Activated CD4-positive, alpha-beta T cell treated with anti-CD3 and anti-CD28 coated beads for 36 hours (primary cell): Measurements from ENCODE around the gene TNC. TPM values are rescaled to one million over a fixed set of nuclear protein-coding genes. Genes with fewer than 3 reads are reported as not detected.

ENCODE experiments used
- ATAC-seq: fragments of 200-7000 bp; cut with Tn5 transposase; one replicate; pipeline ENCODE4 v1.10.0; 2021; ENCODE audit warnings: mild to moderate bottlenecking, moderate library complexity
- CTCF ChIA-PET: fragments of 350-600 bp; sonication (Branson Sonifier 250); formaldehyde crosslinking; loops from one replicate; lab custom pipeline; 2021; ENCODE audit warnings: antibody characterized with exemption; lab: Charles Lee
- POLR2A ChIA-PET: fragments of 350-600 bp; sonication (Branson Sonifier 250); formaldehyde crosslinking; loops from one replicate; lab custom pipeline; 2021; ENCODE audit warnings: antibody characterized with exemption, inconsistent platforms; lab: Charles Lee
- DNase-seq: peaks from one replicate; pipeline ENCODE4 v3.0.0-alpha.2; 2020
- H3K27ac Mint-ChIP-seq: one replicate; pipeline ENCODE4 v1.8.0; 2021; ENCODE audit warnings: mixed read lengths
- H3K27me3 Mint-ChIP-seq: one replicate; pipeline ENCODE4 v1.8.0; 2021; ENCODE audit warnings: mixed read lengths
- H3K36me3 Mint-ChIP-seq: one replicate; pipeline ENCODE4 v1.8.0; 2021; ENCODE audit warnings: low read depth, mixed read lengths
- H3K4me1 Mint-ChIP-seq: one replicate; pipeline ENCODE4 v1.8.0; 2021; ENCODE audit warnings: mixed read lengths
- H3K4me3 Mint-ChIP-seq: one replicate; pipeline ENCODE4 v1.8.0; 2021; ENCODE audit warnings: mild to moderate bottlenecking, moderate library complexity, mixed read lengths
- H3K9me3 Mint-ChIP-seq: one replicate; pipeline ENCODE4 v1.8.0; 2021; ENCODE audit warnings: low read depth, mixed read lengths
- intact Hi-C, 2 experiments: fragments of 100-400 bp; cut with DNase I in 1 of 2; cut with micrococcal nuclease in 1 of 2; formaldehyde crosslinking; loops; one replicate each; pipeline versions ENCODE4 v1.14.2 to v1.15.1; 2022 to 2024; cut with DNase I, micrococcal nuclease
- total RNA-seq, 2 experiments: library from RNA; stranded (reverse); gene quantifications; one replicate each; pipeline ENCODE4 v1.2.3, GENCODE V29; 2021

The TNC gene
- total RNA-seq, 2 experiments from 2014 or later, result 0.11 to 0.90 TPM

GRCh38 chr9:115115117-115115880 is 2.7 kb downstream of the TNC start:
- CTCF ChIA-PET, result no interaction called here
- POLR2A ChIA-PET, result no interaction called here
- peaks cover 7% of the 10 kb centered on the region for H3K4me1 Mint-ChIP-seq
- no peak overlapping the region for H3K27ac Mint-ChIP-seq
- no peak overlapping the region for H3K4me3 Mint-ChIP-seq
- intact Hi-C loops, result no loop called here
- DNase-seq (no peak), ATAC-seq (no peak)
- H3K27me3 Mint-ChIP-seq, result peaks cover 54% of the 10 kb centered on the region
- no peaks in the 10 kb centered on the region for H3K36me3 Mint-ChIP-seq
- no peaks in the 10 kb centered on the region for H3K9me3 Mint-ChIP-seq

GRCh38 chr9:115114546-115114945 is 3.4 kb downstream of the TNC start:
- no peak for ATAC-seq

GRCh38 chr9:115114084-115114483 is 3.9 kb downstream of the TNC start:
- peaks cover 7% of the 10 kb centered on the region for H3K4me1 Mint-ChIP-seq
- CTCF ChIA-PET, result no interaction called here
- DNase-seq, result no peak
- no peaks in the 10 kb centered on the region for H3K9me3 Mint-ChIP-seq
- no peak overlapping the region for H3K27ac Mint-ChIP-seq
- H3K36me3 Mint-ChIP-seq, result no peaks in the 10 kb centered on the region
- no peak overlapping the region for H3K4me3 Mint-ChIP-seq
- H3K27me3 Mint-ChIP-seq, result peaks cover 49% of the 10 kb centered on the region
- no peak for ATAC-seq
- intact Hi-C loops, result loop anchor here in 1 of 2 experiments (5.0 kb wide), 1 partner anchor 773 kb away; no protein-coding TSS in a partner anchor
- POLR2A ChIA-PET, result no interaction called here

More at GRCh38 chr9:115114546-115114945, 3.4 kb downstream of the TNC start:
- ChIA-PET POLR2A (no interaction called here), CTCF (no interaction called here)
- H3K4me1 Mint-ChIP-seq, result peaks cover 7% of the 10 kb centered on the region
- peaks cover 52% of the 10 kb centered on the region for H3K27me3 Mint-ChIP-seq
- no peaks in the 10 kb centered on the region for H3K36me3 Mint-ChIP-seq
- H3K4me3 Mint-ChIP-seq, result no peak overlapping the region
- no peak overlapping the region for H3K27ac Mint-ChIP-seq
- no peaks in the 10 kb centered on the region for H3K9me3 Mint-ChIP-seq
- DNase-seq, result no peak
- intact Hi-C loops, result loop anchor here in 1 of 2 experiments (5.0 kb wide), 1 partner anchor 773 kb away; no protein-coding TSS in a partner anchor

GRCh38 chr9:115111874-115112273 is 6.1 kb downstream of the TNC start:
- DNase-seq (no peak), ATAC-seq (no peak)
- Mint-ChIP-seq H3K27me3 (peaks cover 37% of the 10 kb centered on the region), H3K4me3 (no peak overlapping the region), H3K27ac (no peak overlapping the region), H3K4me1 (peaks cover under 1% of the 10 kb centered on the region), H3K36me3 (no peaks in the 10 kb centered on the region), H3K9me3 (no peaks in the 10 kb centered on the region)
- intact Hi-C loops, result loop anchor here in 1 of 2 experiments (5.0 kb wide), 1 partner anchor 775 kb away; no protein-coding TSS in a partner anchor
- ChIA-PET CTCF (no interaction called here), POLR2A (no interaction called here)

DNA sequence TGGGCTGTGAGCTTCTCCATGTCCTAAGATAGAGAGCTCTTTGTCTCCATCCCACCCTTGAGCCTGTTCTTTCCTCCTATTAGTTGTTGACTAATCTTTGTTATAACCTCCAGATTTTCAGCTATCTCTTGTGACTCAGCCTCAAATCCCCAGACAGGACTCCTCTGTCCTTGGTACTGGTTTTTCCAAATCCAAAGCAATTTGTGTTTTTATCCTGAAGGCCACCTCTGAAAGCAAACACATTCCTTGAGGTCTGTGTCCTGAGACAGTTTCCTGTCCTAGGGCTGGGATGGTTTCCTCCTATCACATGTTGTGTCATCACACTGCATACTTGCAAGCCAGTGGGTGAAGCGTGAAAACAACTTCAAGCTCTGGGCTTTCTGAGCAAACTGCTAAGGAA is 8.5 kb downstream of the TNC start:
- ATAC-seq, result no peak
- Mint-ChIP-seq H3K36me3 (no peaks in the 10 kb centered on the region), H3K4me3 (no peak overlapping the region), H3K27ac (no peak overlapping the region), H3K27me3 (peaks cover 31% of the 10 kb centered on the region), H3K9me3 (no peaks in the 10 kb centered on the region), H3K4me1 (peaks cover 7% of the 10 kb centered on the region)
- intact Hi-C loops, result no loop called here
- ChIA-PET POLR2A (no interaction called here), CTCF (interaction anchor here (0.7 kb wide), 1 partner anchor 21 kb away, joined by 3 read pairs; no protein-coding TSS in a partner anchor)
- no peak for DNase-seq

DNA sequence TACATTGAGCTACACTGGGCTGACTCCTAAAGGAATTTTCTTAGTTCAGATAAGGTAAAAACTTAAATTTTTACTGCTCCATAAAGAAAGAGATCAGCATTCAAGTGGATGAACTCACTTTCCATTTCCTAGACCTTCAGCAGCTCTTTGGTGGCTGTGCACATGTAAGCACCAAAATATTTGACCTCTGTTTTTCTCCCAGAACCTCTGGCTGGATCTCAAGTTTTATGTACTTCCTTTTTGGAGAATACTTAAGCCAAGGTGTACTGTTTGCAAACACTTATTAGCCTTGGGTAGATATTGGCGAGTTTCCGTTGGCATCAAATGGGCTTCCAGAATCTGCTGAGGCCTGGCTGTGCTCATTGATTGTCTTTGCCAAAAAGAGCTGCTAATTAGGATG is 10.3 kb downstream of the TNC start:
- Mint-ChIP-seq H3K4me3 (no peak overlapping the region), H3K27ac (no peak overlapping the region), H3K9me3 (no peaks in the 10 kb centered on the region), H3K27me3 (peaks cover 29% of the 10 kb centered on the region), H3K4me1 (peaks cover 7% of the 10 kb centered on the region), H3K36me3 (no peaks in the 10 kb centered on the region)
- intact Hi-C loops, result no loop called here
- CTCF ChIA-PET, result interaction anchor here (0.6 to 0.7 kb wide), 2 partner anchors 185 to 232 kb away, joined by 3 to 4 read pairs; no protein-coding TSS in a partner anchor
- ATAC-seq, result no peak
- no peak for DNase-seq
- POLR2A ChIA-PET, result no interaction called here

DNA sequence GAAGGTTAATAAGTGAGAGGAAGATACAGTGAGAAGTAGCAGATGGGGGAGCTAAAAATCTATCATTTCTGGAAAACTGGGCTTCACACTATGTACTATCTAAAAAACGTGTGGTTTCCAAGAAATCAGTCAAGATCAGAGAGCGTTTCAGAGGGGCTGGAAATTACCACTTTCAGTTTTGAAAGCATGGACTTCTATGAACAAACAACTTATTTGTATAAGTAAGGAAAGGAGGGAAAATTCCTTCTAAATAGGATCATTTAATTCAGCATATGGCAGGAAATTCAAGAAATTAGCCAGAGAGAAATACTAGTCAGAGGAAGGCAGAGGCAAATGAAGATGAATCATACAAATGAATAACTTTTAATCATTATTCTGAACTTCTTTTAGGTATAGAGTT is 11.3 kb downstream of the TNC start:
- H3K36me3 Mint-ChIP-seq, result no peaks in the 10 kb centered on the region
- no peak overlapping the region for H3K27ac Mint-ChIP-seq
- CTCF ChIA-PET, result no interaction called here
- no peaks in the 10 kb centered on the region for H3K9me3 Mint-ChIP-seq
- peaks cover 7% of the 10 kb centered on the region for H3K4me1 Mint-ChIP-seq
- no peak for DNase-seq
- intact Hi-C loops, result no loop called here
- ATAC-seq, result no peak
- POLR2A ChIA-PET, result no interaction called here
- peaks cover 24% of the 10 kb centered on the region for H3K27me3 Mint-ChIP-seq
- H3K4me3 Mint-ChIP-seq, result no peak overlapping the region

DNA sequence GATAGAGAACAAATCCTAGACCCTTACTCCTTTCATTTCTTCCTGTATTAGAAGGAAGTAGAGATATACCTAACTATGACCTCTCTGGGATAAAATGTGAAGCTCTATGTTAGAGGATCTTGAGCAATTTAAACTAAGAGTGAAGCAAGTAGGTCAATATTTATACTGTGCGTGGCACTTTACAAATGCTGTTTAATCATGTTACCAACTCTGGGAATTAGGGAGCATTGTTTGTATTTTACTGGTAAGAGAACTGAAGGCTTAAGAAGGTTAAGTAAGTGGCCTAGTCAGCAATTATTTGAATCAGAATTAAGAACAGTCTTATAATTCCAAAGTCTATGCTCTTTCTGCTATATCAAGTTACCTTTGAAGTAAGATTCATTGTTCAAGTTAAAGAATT is 12.0 kb downstream of the TNC start:
- no peaks in the 10 kb centered on the region for H3K9me3 Mint-ChIP-seq
- H3K4me1 Mint-ChIP-seq, result peaks cover 7% of the 10 kb centered on the region
- no peak overlapping the region for H3K27ac Mint-ChIP-seq
- DNase-seq (no peak), ATAC-seq (no peak)
- ChIA-PET CTCF (no interaction called here), POLR2A (no interaction called here)
- no peaks in the 10 kb centered on the region for H3K36me3 Mint-ChIP-seq
- H3K27me3 Mint-ChIP-seq, result peaks cover 23% of the 10 kb centered on the region
- intact Hi-C loops, result no loop called here
- no peak overlapping the region for H3K4me3 Mint-ChIP-seq

- no peak for DNase-seq
- Mint-ChIP-seq H3K27me3 (peaks cover 17% of the 10 kb centered on the region), H3K4me1 (peaks cover 7% of the 10 kb centered on the region), H3K27ac (no peak overlapping the region), H3K4me3 (no peak overlapping the region), H3K9me3 (no peaks in the 10 kb centered on the region), H3K36me3 (no peaks in the 10 kb centered on the region)
- no peak for ATAC-seq
- ChIA-PET CTCF (no interaction called here), POLR2A (no interaction called here)
- intact Hi-C loops, result no loop called here
Measured at GRCh38 chr9:115104908-115105307, 13.0 kb downstream of the TNC start.

GRCh38 chr9:115103746-115104477 is 14.0 kb downstream of the TNC start:
- ATAC-seq, result no peak
- DNase-seq, result no peak
- peaks cover 17% of the 10 kb centered on the region for H3K27me3 Mint-ChIP-seq
- intact Hi-C loops, result no loop called here
- no peak overlapping the region for H3K4me3 Mint-ChIP-seq
- H3K27ac Mint-ChIP-seq, result no peak overlapping the region
- no peaks in the 10 kb centered on the region for H3K36me3 Mint-ChIP-seq
- peaks cover 7% of the 10 kb centered on the region for H3K4me1 Mint-ChIP-seq
- POLR2A ChIA-PET, result no interaction called here
- no peaks in the 10 kb centered on the region for H3K9me3 Mint-ChIP-seq
- CTCF ChIA-PET, result no interaction called here

DNA sequence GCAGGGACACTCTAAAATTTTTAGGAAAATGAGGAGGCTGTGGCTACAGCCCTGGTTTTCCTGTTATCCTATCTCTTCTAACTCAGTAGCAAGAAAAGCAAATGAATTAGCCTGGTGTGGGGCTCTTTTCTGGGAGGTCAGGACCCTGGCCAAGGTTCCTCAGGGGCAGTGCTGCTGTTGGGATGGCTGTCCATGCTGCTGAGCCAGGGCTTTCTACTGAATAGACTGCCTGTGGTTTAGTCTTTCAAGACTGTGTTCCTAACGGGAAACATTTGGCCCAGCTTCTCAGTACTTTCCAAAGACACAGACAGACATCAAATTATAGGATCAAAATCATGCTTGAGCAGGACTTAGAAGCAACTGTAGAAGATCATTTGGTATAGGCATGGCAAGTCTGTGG is 18.1 kb downstream of the TNC start:
- no peak for DNase-seq
- CTCF ChIA-PET, result no interaction called here
- peaks cover 1% of the 10 kb centered on the region for H3K9me3 Mint-ChIP-seq
- H3K27ac Mint-ChIP-seq, result no peak overlapping the region
- ATAC-seq, result no peak
- H3K36me3 Mint-ChIP-seq, result no peaks in the 10 kb centered on the region
- peaks cover 24% of the 10 kb centered on the region for H3K27me3 Mint-ChIP-seq
- H3K4me1 Mint-ChIP-seq, result no peaks in the 10 kb centered on the region
- no peak overlapping the region for H3K4me3 Mint-ChIP-seq
- POLR2A ChIA-PET, result no interaction called here
- intact Hi-C loops, result no loop called here
